C4-2B (cell line): Measurements from ENCODE around the gene HAUS3.

Source experiments
- ZFX ChIP-seq: fragments of 450-650 bp; IDR thresholded peaks from 2 replicates; pipeline ENCODE4 v1.6.1; 2017
- TF ChIP-seq, protein P1 (sequence below): fragments of 450-650 bp; conservative IDR thresholded peaks from 2 replicates; pipeline ENCODE4 v1.5.1; 2017; ENCODE audit warnings: mild to moderate bottlenecking

DNA sequence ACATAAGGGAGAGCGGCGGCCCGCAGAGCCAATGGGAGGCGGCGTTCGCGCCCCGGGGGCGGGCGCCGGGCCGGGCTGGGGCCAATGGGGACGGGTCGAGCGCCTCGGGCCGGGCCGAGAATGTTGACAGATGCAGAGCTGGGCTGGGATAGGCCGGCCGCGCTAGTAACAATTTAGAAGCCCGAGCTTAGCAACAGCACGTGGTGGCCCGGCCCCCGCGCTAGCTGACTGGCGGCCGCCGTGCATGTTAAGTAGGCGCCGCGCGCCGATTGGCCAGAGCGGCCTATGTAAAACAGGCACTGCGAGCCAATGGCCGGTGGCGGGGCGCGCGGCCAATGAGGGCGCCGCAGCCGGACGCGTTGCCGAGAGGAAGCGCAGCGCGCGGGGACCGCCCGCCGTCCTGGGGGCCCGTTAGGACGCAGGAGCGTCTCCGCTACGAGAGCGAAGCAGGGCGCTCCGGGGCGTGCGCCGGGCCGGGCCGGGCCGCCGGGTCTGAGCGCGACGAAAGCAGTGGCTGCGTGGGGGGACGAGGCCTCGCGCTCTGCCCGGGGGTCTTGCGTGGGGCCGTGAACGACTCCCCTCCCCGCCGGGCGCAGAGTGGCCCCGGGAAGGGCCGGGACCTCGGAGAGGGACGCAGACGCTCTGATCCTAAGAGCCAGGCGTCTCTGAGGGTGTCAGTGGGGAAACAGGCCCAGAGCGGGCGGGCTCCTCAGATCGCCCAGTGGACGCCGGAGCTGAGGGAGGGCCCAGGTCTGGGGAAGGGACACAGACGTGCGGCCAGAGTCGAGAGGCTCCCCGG lies 20.4 kb upstream of the HAUS3 start:
- TF ChIP-seq, protein P1, sequence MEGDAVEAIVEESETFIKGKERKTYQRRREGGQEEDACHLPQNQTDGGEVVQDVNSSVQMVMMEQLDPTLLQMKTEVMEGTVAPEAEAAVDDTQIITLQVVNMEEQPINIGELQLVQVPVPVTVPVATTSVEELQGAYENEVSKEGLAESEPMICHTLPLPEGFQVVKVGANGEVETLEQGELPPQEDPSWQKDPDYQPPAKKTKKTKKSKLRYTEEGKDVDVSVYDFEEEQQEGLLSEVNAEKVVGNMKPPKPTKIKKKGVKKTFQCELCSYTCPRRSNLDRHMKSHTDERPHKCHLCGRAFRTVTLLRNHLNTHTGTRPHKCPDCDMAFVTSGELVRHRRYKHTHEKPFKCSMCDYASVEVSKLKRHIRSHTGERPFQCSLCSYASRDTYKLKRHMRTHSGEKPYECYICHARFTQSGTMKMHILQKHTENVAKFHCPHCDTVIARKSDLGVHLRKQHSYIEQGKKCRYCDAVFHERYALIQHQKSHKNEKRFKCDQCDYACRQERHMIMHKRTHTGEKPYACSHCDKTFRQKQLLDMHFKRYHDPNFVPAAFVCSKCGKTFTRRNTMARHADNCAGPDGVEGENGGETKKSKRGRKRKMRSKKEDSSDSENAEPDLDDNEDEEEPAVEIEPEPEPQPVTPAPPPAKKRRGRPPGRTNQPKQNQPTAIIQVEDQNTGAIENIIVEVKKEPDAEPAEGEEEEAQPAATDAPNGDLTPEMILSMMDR, result no peak
- TF ChIP-seq ZFX, result 0 out of 2 replicates have a peak, but pooled peaks have one; percentile 53
